NCI-H1048 (cell line): Measurements from ENCODE around the gene ZNF367.

Source experiments
- DNase-seq: peaks from one replicate; lab custom pipeline; 2025; lab: John Stamatoyannopoulos, UW

ZNF367 gene

DNA sequence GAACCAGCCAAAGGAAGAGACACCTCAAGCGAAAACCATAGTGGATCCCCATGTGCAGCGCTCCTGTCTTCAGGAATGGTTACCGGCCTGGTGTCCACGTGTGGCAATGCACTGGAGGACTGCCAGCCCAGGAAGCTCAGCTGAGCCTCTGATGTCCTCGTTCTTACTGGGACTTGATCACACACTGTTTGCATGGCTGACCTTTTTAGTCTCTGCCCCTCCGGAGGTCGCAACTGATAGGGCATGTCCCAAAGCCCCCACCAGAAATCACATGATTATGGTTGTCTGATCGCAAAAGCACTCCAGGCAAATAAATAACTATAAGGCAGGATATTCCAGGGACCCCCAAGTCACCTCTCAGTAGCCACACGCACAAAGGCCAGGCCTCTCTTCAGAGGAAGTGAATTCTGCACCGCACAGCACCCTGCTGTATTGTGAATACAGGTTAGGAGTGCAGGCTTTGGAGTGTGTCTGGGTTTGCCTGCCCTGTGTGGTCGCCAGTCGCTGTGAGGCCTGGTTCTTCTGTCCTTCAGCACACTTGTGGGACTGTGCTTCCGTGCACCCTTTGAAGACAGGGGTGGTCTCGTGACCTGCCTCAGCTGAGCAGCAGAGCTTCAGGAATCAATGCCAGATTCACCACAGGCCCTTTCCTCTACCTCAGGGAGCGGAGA lies 18.4 kb upstream of the ZNF367 start:
- DNase-seq = no peak

DNA sequence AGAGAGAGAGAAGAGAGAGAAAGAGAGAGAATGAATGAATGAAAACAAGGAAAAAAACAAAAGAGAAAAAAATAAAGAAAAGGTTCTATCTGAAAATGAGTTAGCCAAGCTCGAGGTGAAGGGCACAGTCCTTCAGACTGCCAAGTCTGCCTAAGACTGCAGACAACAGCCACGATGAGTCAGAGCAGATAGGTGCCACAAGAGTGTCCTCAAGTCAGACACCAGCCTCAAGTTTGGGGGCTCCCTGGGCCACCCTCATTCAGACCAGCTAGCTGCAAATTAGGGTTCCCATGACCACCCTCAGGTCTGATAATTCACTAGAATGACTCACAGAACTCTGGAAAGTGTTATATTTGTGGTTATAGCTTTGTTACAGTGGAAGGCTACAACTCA lies 17.9 kb upstream of the ZNF367 start:
- no peak for DNase-seq

DNA sequence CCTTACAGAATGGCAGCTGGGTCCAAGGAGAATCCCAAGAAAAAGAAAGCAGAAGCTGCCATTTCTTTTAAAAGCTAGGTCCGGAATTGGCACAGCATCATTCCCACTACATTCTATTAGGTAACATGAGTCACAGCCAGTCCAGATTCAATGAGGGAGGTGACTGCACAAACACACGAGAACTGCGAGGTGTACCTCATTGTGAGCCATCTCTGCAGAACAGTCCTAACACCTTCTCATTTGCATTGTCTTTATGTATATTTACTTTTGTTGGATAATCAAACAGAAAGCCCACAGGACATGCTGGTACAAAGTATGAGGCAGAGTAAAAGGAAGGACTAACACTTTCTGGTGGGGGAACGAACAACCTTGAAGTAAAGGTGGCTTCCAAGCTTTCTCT lies 17.2 kb upstream of the ZNF367 start:
- no peak for DNase-seq

DNA sequence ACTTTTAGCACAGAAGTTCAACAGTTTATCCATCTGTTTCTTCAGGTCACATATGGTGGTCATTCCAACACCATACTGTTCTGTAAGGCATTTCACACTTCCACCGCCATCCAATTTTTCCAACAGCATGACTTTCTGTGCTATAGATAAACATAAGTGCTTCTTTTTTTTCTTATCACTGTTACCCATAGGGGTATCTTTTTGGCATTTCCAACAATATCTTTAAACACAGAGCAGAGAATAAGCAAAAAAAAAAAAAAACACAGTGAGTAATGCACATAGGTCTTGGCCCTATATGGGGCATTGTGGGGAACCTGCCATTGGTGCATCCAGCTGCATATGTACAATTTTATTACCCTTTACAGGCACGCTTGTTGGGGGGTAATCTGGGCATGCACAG lies 12.2 kb upstream of the ZNF367 start:
- DNase-seq = no peak

DNA sequence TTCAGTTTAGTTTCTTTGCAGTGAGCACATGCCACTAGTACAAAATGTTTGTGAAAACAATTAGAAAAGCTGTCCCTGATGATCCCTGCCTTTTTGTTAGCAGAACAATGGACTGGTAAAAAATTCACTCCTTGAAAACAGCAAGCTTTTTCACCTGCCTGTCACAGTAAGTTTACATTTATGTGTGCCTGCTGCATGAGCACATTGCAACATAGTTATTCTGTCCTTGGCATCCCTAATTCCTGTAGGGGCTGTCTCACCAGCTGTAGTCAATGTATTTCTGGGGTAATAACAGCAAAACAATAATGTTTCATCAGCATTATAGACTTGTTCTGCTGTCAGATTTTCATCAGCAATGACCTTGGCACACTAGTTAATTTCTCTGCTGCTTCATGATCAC lies 11.6 kb upstream of the ZNF367 start:
- no peak for DNase-seq

DNA sequence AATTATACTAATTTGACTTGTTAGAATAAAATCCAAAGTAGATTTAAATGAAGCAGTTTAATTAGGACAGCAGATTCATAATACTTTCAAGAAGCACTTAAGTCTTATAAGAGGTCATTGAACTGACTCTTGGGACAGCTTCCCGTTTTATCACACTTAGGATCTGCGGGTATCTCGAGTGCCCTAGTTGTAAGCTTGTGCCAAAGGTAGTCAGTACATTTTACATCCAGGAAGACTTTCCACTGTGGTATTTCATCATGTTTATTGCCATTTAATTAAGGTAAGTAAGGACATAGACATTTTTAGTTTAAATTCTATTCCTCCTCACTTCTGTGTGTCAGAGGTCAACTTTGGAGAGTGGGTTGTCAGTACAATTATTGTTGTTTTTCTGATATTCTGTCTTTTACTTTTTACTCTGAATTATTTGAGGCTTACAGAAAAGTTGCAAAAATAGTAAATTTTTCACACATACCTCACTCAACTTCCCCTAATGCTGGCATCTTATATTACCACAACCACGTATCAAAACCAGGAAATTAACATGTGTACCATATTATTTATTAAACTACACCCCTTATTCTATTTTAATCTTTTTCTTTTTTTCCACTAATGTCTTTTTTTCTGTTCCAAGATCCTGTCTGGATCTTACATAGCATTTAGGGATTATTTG lies 7.5 kb upstream of the ZNF367 start:
- DNase-seq = no peak

DNA sequence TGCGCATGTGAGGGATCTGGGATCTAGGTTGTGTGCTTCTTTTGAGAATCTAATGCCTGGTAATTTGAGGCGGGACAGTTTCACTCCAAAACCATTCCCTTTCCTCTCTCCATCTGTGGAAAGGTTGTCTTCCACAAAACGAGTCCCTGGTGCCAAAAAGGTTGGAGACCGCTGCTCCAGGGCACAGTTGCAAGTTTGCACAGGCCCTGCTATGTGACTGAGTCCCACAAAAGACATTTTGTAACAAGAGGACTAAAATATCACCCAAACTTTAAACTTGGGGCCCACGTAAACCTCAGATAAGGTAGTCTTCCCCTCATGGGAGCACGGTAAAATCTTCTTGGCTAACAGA lies 5.8 kb upstream of the ZNF367 start:
- no peak for DNase-seq

DNA sequence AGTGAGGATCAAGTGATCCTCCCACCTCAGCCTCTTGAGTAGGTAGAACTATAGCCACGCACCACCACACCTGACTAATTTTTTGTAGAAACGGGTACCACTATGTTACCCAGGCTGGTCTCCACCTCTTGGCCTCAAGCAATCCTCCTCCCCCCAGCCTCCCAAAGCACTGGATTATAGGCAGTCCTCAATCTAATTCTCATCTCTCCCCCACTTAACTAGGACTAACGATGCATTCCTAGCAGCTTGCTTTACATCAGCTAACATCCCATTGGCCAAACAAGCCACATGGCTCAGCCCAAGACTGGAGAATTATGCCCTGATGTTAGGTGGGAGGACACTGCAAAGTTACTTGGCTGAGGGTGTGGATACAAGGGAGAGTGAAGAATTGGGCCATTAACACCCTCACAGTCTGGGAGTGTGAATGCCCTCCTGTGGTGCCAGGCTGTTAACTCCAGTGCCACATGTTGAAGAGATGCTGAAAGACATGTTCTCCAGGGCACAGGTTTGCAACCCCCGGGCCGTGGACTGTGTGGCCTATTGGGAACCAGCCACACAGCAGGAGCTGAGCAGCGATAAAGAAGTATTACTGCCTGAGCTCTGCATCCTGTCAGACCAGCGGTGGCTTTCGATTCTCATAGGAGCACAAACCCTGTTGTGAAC lies 5.3 kb upstream of the ZNF367 start:
- DNase-seq = no peak

DNA sequence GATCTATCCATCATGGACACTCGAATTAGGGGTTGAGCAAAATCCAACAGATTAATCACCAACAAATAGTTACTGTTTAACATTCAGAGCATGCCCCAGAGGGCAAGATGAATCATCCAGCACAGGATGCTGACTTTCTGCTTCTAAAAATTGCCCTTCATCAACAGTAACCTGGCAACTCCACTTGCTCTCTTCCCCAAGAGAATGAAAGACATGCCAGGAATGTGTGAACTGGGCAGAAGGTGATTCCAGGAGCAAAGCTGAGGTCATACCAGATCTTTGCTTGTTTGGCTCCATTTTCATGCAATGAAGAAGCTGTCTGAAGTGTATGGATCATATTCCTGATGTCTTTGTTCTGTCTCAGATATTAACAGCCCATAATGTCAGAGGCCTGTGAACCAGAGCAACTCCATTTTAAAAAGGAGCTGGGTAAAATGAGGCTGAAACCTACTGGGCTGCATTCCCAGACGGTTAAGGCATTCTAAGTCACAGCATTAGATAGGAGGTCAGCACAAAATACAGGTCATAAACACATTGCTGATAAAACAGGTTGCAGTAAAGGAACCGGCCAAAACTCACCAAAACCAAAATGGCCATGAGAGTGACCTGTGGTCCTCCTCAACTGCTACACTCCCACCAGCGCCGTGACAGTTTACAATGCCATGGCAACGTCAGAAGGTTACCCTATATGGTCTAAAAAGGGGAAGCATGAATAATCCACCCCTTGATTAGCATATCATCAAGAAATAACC lies 2.5 kb upstream of the ZNF367 start:
- no peak for DNase-seq

DNA sequence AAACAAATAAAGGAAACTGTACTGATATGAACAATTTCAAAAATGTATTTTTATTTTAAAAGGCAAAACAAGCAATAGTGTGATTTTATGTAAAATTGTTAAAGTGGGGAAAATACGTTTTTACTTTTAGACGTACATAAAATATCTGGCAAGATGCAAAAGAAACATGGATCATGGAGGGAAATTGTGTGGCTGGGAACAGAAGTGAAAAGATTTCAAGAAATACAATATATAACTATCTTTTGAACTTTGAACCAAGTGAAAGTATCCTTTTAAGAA lies 1.5 kb upstream of the ZNF367 start:
- no peak for DNase-seq

DNA sequence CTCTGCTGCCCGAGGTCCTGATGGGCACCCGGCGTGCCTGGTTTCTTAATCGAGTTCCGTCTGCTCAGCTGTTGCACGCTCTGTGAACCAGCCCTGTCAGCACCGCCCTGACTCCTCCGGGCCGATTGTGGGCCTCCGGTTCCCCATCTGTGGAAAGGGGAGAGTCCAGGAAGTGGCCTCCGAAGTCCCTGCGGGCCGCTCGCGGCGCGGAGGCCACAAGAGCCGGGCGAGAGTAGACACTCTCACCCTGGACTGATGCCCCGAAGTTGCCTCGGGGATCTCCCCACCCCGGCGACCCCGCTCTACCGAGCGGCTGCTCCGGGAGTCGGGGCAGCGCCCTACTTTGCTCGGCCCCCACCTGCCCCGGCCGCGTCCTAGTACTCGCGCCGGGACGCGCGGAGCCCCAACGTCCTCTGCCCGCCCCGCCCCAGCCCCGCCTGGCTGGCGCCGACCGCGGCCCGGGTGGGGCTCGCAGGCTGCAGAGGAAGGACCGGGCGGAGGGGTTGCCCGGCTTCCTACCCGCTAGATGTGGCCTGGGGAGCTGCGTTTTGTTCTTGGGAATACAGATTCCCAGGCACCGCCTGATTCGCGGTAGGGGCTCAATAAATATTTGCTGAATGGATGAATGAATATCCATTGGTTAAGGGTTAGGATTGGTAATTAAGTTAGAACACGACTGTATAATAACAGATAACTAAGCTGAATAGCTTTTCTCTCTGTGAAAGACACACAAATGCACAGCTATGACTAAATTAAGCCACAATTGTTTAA lies 935 bp upstream of the ZNF367 start:
- DNase-seq = peak; percentile 16

DNA sequence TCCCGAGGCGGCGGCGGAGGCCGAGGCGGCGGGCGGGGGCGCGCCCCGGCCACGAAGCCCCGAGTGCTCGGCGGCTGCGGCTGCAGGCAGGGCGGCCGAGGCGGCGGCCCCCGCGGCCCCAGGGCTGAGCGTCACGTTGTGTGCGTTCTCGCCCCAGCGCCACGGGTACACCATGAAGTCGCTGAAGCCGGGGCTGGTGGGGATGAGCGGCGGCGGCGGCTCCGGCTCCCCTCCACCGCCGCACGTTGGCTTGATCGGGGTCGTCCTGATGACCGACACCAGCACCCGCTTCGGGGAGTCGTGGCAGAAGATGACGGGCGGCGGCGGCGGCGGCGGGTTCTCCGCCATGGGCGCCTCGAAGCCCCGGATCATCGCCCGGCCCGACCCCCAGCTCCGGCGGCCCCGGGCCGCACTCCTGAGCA lies 498 bp downstream of the ZNF367 start:
- DNase-seq = no peak

DNA sequence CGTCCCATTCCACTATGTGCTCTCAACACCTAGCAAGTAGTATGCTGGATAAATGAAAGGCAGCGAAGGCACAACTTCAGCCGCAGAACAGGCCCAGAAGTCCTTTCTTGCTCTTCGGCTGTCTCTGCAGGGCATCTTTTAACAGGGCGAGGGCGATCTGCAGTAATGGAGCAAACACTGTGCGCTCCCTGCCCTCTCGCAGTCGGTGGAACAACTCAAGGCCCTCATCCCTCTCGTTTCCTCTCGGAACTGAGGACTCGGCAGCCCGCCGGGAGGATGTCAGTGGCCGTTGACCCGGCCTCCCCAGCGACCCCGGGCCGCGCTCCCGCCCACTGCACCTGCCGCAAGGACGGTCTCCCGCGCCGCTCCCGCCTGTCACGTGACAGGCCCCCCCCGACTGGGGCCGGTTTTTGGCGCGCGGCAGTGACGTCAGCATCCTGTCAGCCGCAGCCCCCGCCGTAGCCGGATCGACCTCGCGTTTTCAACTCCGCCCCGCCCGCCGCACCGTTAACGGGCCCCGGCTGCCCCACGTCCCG lies 1.1 kb downstream of the ZNF367 start:
- DNase-seq = peak; percentile 48

DNA sequence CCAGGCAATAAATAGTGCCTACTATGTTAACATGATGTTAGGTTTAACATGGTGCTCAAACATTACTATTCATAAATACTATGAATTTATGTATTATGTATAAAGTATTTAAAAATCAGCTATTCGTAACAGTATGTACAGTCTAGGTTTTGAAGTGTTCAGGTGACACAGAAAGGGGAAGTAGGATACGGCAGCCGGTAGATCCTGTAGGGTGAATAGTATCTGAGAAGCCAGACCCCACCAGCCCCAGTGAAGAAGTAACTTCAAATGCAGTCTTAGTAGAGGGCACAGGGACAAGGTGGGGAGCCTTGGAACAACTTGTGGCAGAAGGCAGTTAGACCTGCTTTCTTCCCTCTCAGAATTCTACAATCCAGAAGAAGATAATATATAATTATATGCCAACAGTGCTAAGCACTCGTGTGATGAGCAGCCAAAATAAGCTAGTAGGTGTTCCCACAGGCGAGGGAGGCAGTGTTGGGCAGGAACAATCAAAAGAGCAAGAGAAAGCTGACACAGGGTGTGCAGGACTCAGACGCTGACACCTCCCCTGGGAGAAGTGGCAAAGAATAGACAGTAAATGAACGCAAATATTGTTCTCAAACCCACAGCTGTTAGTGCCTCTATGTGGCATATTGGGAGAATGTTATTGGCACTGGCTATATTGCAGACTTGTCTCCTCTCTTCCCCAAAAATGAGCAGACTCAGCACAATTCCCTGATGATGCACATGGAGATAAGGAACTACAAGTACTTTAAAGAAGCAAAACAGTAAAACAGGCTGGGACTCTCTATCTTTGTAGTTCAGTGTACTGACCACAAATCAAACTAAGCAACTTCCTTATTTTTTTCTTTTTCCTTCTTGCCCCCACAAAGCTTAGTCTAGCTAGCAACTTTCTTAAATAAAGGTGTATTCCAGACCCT lies 4.6 kb downstream of the ZNF367 start:
- DNase-seq = no peak

DNA sequence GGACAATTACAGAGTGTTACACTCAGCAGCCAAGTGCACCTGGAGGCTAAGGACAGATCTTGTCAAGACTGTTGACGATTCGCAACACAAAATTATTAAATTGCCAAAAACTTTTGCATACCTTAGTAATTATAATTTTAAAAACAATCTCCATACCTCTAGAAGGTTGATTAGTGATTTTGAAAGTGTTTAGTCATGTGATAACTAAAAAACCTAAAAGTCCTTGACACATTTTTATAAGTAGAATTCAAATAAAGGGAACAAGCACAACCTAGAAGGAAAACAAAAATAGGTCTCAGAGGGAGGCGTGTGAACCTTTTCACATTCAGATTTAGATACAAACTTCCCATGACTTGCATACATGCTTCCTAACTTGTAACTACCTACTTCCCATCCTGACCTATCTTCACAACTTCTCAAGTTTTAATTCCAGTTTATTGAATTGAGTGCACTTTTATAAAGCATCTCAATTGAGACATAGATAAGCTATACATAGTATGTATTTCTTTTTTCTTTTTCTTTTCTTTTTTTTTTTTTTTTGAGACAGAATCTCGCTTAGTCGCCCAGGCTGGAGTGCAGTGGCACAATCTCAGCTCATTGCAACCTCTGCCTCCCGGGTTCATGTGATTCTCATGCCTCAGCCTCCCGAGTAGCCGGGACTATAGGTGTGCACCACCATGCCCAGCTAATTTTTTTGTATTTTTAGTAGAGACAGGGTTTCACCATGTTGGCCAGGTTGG lies 5.8 kb downstream of the ZNF367 start:
- DNase-seq = no peak

DNA sequence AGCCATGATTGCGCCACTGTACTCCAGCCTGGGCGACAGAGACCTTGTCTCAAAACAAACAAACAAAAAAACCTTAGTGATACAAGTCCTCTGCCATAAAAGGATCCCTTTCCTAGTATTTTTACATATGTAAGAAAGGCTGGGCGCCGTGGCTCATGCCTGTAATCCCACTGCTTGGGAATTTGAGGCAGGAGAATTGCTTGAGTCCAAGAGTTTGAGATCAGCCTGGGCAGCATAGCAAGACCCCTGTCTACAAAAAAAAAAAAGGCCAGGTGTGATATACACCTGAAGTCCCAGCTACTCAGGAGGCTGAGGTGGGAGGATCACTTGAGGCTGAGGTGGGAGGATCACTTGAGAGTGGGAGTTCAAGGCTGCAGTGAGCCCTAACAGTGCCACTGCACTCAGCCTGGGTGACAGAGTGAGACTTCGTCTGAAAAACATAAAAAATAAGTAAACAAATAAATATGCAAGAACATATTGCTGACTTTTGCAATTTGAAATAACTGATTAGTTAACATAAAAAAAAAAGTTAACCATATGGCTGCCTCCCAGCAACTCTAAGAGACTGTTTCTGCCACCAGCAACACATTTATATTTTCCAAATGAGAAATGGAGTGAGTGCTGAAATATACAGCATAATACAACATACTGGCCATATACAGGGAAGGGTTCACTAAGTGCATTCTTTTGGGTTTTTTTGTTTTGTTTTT lies 6.9 kb downstream of the ZNF367 start:
- DNase-seq = no peak

DNA sequence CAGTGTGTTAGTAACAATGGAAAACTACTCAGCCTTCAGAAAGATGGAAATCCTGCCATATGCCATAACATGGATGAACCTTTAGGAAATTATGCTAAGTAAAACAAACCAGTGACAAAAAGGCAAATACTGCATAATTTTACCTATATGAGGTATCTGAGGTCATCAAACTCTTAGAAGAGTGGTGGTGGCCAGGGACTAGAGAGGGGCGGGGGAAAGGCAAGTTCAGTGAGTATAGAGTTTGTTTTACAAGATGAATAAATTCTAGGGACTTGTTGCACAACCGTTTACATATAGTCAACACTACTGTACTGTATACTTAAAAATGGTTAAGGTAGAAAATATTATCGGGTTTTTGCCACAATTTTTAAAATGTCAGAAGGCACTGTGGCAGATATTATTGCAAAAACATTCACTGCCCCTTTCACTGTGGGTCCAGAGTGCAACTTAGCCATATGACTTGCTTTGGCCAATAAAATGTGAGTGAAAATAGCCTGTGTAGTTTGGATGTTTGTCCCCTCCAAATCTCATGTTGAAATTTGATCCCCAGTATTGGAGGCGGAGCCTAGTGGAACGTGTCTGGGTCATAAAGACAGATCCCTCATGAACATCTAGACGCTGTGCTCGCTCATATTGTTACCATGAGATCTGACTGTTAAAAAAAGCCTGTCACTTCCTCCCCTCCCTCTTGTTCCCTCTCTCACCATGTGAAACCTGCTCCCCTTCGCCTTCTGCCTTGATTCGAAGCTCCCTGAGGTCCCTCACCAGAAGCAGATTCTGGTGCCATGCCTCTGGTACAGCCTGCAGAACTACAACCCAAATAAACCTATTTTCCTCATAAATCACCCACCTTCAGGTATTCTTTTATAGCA lies 9.5 kb downstream of the ZNF367 start:
- DNase-seq = no peak

DNA sequence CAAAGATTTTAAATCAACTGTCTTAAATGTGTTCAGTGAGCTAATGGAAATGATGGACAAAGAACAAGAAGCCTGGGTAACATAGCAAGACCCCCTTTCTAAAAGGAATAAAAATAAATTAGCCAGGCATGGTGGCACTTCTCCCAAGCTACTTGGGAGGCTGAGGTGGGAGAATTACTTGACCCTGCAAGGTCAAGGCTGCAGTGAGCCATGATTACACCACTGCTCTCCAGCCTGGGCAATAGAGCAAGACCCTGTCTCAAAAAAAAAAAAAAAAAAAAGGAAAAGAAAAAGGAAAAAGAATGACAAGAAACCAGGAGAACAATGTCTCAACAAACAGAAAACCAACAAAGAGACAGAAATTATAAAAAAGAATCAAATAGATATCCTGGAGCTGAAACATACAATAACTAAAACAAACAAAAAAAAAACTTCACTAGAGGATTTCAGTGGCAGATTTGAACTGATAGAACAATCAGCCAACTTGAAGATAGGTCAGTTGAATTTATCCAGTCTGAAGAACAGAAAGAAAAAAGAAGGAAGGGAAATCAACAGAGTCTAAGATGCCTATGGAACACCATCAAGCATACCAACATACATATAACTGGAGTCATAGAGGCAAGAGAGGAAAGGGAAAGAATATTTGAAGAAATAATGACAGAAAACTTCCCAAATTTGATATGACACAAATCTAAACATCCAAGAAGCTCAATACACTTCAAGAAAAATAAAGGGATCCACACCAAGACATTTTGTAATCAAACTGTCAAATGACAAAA lies 17.8 kb downstream of the ZNF367 start:
- DNase-seq = no peak
